Osteoblast (primary cell): ENCODE results near the gene NAP1L5. TPM values are rescaled to one million over a fixed set of nuclear protein-coding genes. Genes with fewer than 3 reads are reported as not detected.

Source experiments
- DNase-seq: peaks from one replicate; pipeline ENCODE4 v3.0.0; 2011; ENCODE audit warnings: low spot score, mixed read lengths; ENCODE audit not compliant: insufficient read length; ENCODE audit errors: missing footprints
- H2AFZ ChIP-seq: 2 replicates; pipeline ENCODE4 v1.6.0; 2011; ENCODE audit warnings: mild to moderate bottlenecking, low read length
- H3K27ac ChIP-seq: 2 replicates; pipeline ENCODE4 v1.5.1; 2011; ENCODE audit warnings: mild to moderate bottlenecking, low read depth, low read length, moderate library complexity
- H3K27me3 ChIP-seq: 2 replicates; pipeline ENCODE4 v1.6.0; 2012; ENCODE audit warnings: mild to moderate bottlenecking, control low read depth, inconsistent platforms, low read length, moderate library complexity; ENCODE audit not compliant: insufficient read depth
- H3K36me3 ChIP-seq: 2 replicates; pipeline ENCODE4 v1.5.1; 2011; ENCODE audit warnings: mild to moderate bottlenecking, low read length, control low read depth, moderate library complexity; ENCODE audit not compliant: insufficient read depth
- H3K4me1 ChIP-seq: 2 replicates; pipeline ENCODE4 v1.5.1; 2011; ENCODE audit warnings: mild to moderate bottlenecking, low read length, control low read depth, moderate library complexity; ENCODE audit not compliant: insufficient read depth
- H3K4me2 ChIP-seq: 2 replicates; pipeline ENCODE4 v1.6.0; 2011; ENCODE audit warnings: mild to moderate bottlenecking, low read length; ENCODE audit not compliant: insufficient read depth
- H3K4me3 ChIP-seq: fragments of 200-600 bp; sonication (generic); 3 replicates; pipeline ENCODE4 v1.5.1; 2012; ENCODE audit warnings: mild to moderate bottlenecking, low read length, inconsistent platforms; ENCODE audit not compliant: insufficient read depth
- H3K79me2 ChIP-seq: 2 replicates; pipeline ENCODE4 v1.6.0; 2012; ENCODE audit warnings: mild to moderate bottlenecking, low read length, control low read depth, inconsistent platforms; ENCODE audit not compliant: insufficient read depth
- H3K9me3 ChIP-seq: 2 replicates; pipeline ENCODE4 v1.5.1; 2011; ENCODE audit warnings: low read depth, low read length, control low read depth
- H4K20me1 ChIP-seq: 2 replicates; pipeline ENCODE4 v1.6.0; 2012; ENCODE audit warnings: mild to moderate bottlenecking, low read length, control low read depth; ENCODE audit not compliant: insufficient read depth
- CTCF ChIP-seq: IDR thresholded peaks from 2 replicates; pipeline ENCODE4 v1.5.1; 2011; ENCODE audit warnings: mild to moderate bottlenecking, low read depth, low read length, moderate library complexity; ENCODE audit errors: extremely low read depth
- total RNA-seq: library from RNA; depleted of rRNA; stranded (reverse); fragments of >200 nt; gene quantifications from 2 replicates; pipeline ENCODE4 v1.2.3, GENCODE V29; 2012

Gene NAP1L5
- total RNA-seq, 1 donor: 5.1 TPM

- DNase-seq: no peak
- Histone ChIP-seq H4K20me1 (no peaks in the 10 kb centered on the region), H3K79me2 (no peaks in the 10 kb centered on the region), H2AFZ (no peak overlapping the region), H3K27ac (no peak overlapping the region), H3K27me3 (no peaks in the 10 kb centered on the region), H3K9me3 (no peaks in the 10 kb centered on the region), H3K4me3 (no peak overlapping the region), H3K4me2 (no peak overlapping the region), H3K36me3 (peaks cover 4% of the 10 kb centered on the region), H3K4me1 (peaks cover 32% of the 10 kb centered on the region)
- no peak for TF ChIP-seq CTCF
Observed at GRCh38 chr4:88738180-88738579, 40.6 kb upstream of the NAP1L5 start.

- Histone ChIP-seq H4K20me1 (no peaks in the 10 kb centered on the region), H3K4me1 (peaks cover 24% of the 10 kb centered on the region), H2AFZ (no peak overlapping the region), H3K4me3 (no peak overlapping the region), H3K4me2 (no peak overlapping the region), H3K27me3 (no peaks in the 10 kb centered on the region), H3K36me3 (peaks cover 4% of the 10 kb centered on the region), H3K27ac (no peak overlapping the region), H3K79me2 (no peaks in the 10 kb centered on the region), H3K9me3 (no peaks in the 10 kb centered on the region)
- no peak for TF ChIP-seq CTCF
- no peak for DNase-seq
Observed at GRCh38 chr4:88737307-88737941, 39.8 kb upstream of the NAP1L5 start.

GRCh38 chr4:88736264-88736663, 38.6 kb upstream of the NAP1L5 start:
- H3K27me3 ChIP-seq: no peaks in the 10 kb centered on the region
- H3K4me1 ChIP-seq: peaks cover 18% of the 10 kb centered on the region
- H4K20me1 ChIP-seq: no peaks in the 10 kb centered on the region
- no peak overlapping the region for H2AFZ ChIP-seq
- no peak overlapping the region for H3K4me2 ChIP-seq
- H3K4me3 ChIP-seq: no peak overlapping the region
- H3K36me3 ChIP-seq: peaks cover 4% of the 10 kb centered on the region
- H3K27ac ChIP-seq: no peak overlapping the region
- no peak for TF ChIP-seq CTCF
- no peaks in the 10 kb centered on the region for H3K79me2 ChIP-seq
- no peak for DNase-seq
- H3K9me3 ChIP-seq: no peaks in the 10 kb centered on the region

- Histone ChIP-seq H3K4me3 (no peak overlapping the region), H3K9me3 (no peaks in the 10 kb centered on the region), H3K4me1 (peaks cover 18% of the 10 kb centered on the region), H3K4me2 (no peak overlapping the region), H3K27me3 (no peaks in the 10 kb centered on the region), H3K36me3 (peaks cover 7% of the 10 kb centered on the region), H4K20me1 (no peaks in the 10 kb centered on the region), H3K79me2 (no peaks in the 10 kb centered on the region), H3K27ac (no peak overlapping the region), H2AFZ (no peak overlapping the region)
- TF ChIP-seq CTCF: no peak
- DNase-seq: no peak
Observed at GRCh38 chr4:88735564-88735963, 37.9 kb upstream of the NAP1L5 start.
